Activated naive CD8-positive, alpha-beta T cell treated with anti-CD3 and anti-CD28 coated beads, Interleukin-2, amount 10 ng/mL, durations not matched to agents 7 days and 5 days (primary cell): ENCODE results near the gene OSCP1. TPM values are rescaled to one million over a fixed set of nuclear protein-coding genes. Genes with fewer than 3 reads are reported as not detected.

Experiments
- ATAC-seq: fragments of 150-1000 bp; cut with Tn5 transposase; one replicate; pipeline ENCODE4 v1.10.0; 2021; ENCODE audit warnings: low read depth, moderate library complexity
- POLR2A ChIA-PET: fragments of 350-600 bp; sonication (Branson Sonifier 250); formaldehyde crosslinking; loops from one replicate; lab custom pipeline; 2021; ENCODE audit warnings: antibody characterized with exemption; lab: Charles Lee
- DNase-seq: peaks from one replicate; pipeline ENCODE4 v3.0.0; 2021
- H3K27ac Mint-ChIP-seq: one replicate; pipeline ENCODE4 v1.8.0; 2022; ENCODE audit warnings: mild to moderate bottlenecking, mixed read lengths
- H3K27me3 Mint-ChIP-seq: one replicate; pipeline ENCODE4 v1.8.0; 2022; ENCODE audit warnings: mild to moderate bottlenecking, moderate library complexity, mixed read lengths
- H3K36me3 Mint-ChIP-seq: one replicate; pipeline ENCODE4 v1.8.0; 2021; ENCODE audit warnings: mild to moderate bottlenecking, mixed read lengths
- H3K4me1 Mint-ChIP-seq: one replicate; pipeline ENCODE4 v1.8.0; 2021; ENCODE audit warnings: mixed read lengths
- H3K4me3 Mint-ChIP-seq: one replicate; pipeline ENCODE4 v1.8.0; 2022; ENCODE audit warnings: mild to moderate bottlenecking, moderate library complexity, mixed read lengths
- H3K9me3 Mint-ChIP-seq: one replicate; pipeline ENCODE4 v1.8.0; 2021; ENCODE audit warnings: mixed read lengths
- total RNA-seq, 2 experiments: library from RNA; stranded (reverse); gene quantifications; one replicate each; pipeline ENCODE4 v1.2.3, GENCODE V29; 2021

OSCP1 gene
- total RNA-seq, 2 experiments from 2014 or later: 1.1 to 1.8 TPM

GRCh38 chr1:36467027-36467410 is 16.8 kb upstream of the OSCP1 start:
- POLR2A ChIA-PET: interaction anchor here (1.4 kb wide), 1 partner anchor 17 kb away, joined by 7 read pairs; the partner anchor contains the start of gene OSCP1
- Mint-ChIP-seq H3K27me3 (no peaks in the 10 kb centered on the region), H3K4me3 (no peak overlapping the region), H3K9me3 (no peaks in the 10 kb centered on the region), H3K36me3 (peaks cover 6% of the 10 kb centered on the region), H3K4me1 (peaks cover 23% of the 10 kb centered on the region), H3K27ac (no peak overlapping the region)
- DNase-seq (no peak), ATAC-seq (no peak)

GRCh38 chr1:36466370-36467026 is 16.2 kb upstream of the OSCP1 start:
- Mint-ChIP-seq H3K27me3 (no peaks in the 10 kb centered on the region), H3K4me1 (peaks cover 27% of the 10 kb centered on the region), H3K4me3 (no peak overlapping the region), H3K36me3 (peaks cover 6% of the 10 kb centered on the region), H3K9me3 (no peaks in the 10 kb centered on the region), H3K27ac (no peak overlapping the region)
- POLR2A ChIA-PET: no interaction called here
- ATAC-seq: no peak
- DNase-seq: no peak

GRCh38 chr1:36465731-36466369 is 15.6 kb upstream of the OSCP1 start:
- Mint-ChIP-seq H3K36me3 (peaks cover 9% of the 10 kb centered on the region), H3K27ac (peak overlapping the region; percentile 96), H3K4me3 (no peak overlapping the region), H3K27me3 (no peaks in the 10 kb centered on the region), H3K9me3 (no peaks in the 10 kb centered on the region), H3K4me1 (peaks cover 30% of the 10 kb centered on the region)
- DNase-seq (no peak), ATAC-seq (no peak)
- POLR2A ChIA-PET: interaction anchor here (0.6 to 2.0 kb wide), 2 partner anchors 11 to 84 kb away, joined by 3 to 8 read pairs; no protein-coding TSS in a partner anchor

DNA sequence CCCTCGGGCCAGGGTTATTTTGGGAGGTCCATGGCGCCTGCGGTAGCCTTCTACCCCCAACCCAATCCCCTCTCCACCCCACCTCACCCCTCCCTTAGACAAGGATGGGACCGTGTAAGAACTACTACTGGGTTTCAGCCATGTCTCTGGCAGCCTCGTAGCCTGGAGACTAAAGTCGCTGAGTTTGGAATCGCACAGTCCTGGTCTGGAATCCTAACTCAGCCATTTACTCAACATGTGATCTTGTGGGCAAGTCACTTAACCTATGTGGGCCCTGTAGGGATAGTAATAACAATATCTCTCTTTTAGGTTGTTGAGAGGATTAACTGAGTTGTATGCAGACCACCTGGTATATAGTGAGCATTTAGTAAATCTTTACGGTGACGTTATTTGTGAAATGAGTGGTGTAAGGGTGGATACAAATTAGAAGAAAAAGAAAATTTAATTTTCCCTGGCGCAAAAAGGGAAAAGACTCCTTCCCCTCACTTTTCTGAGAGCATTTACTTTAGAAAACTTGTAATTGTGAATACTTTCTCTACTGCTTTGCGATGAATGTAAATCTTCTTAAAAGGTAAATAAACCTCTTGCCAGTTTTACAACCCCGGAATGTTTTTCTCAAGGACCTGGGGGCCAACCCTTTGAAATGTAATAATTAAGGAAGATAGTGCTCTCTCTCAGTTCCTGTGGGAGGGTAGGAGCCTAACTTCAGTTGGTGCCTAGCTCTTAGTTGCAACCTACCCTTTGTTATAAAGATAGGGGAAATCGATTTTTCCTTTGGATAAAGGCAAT is 14.5 kb upstream of the OSCP1 start:
- peaks cover 18% of the 10 kb centered on the region for H3K36me3 Mint-ChIP-seq
- H3K4me1 Mint-ChIP-seq: peaks cover 34% of the 10 kb centered on the region
- H3K9me3 Mint-ChIP-seq: no peaks in the 10 kb centered on the region
- POLR2A ChIA-PET: interaction anchor here (0.9 to 2.9 kb wide), 13 partner anchors 9 to 1227 kb away, joined by 3 to 36 read pairs (median 6); partner anchors contain the start of genes CDCA8, CSF3R, MAP7D1 and OSCP1
- no peaks in the 10 kb centered on the region for H3K27me3 Mint-ChIP-seq
- peak overlapping the region; percentile 96 for H3K27ac Mint-ChIP-seq
- no peak for DNase-seq
- H3K4me3 Mint-ChIP-seq: peak overlapping the region; percentile 98
- ATAC-seq: peak; percentile 54

DNA sequence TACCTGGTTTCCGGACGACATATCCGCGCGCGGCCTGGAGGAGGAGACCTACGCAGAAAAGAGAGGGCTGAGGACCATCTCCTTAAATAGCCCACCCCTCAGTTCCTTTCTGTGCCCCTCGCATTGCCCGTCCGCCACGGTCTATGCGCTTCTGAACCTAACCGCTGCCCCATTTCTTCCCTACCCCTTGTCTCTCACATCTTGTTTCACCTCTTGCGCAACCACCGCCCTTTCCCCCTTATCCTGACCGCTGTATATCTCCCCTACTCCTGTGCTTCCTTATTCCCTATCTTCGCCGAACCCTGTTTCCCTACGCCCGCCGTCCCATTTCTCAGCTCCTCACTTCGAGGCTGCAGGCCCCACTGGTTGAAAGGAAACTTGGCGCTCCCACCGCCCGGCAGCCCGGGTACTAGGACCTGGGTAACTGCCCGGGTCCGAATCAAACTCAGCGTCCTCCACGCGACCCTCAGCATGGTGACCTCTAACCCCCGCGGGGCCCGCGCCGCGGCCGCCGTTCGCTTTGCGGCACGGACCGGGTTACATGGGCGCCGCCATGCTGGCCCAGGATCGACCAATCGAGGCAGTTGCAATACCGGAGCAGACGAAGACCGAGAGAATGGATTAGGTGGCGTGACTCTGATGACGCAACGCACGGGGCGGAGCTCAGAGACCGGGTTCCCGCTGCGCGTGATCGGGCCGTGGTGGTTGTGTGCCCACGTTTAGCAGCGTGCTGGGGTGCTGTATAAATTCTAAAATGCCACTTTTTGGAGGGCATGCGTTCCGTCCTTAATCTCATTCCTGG is 13.8 kb upstream of the OSCP1 start, which contains the start of gene MRPS15:
MRPS15 (minus strand) TSS at position 582 of the 802 bp plus-strand sequence; CDS start at position 473, 109 bp downstream.
- no peaks in the 10 kb centered on the region for H3K9me3 Mint-ChIP-seq
- H3K27me3 Mint-ChIP-seq: no peaks in the 10 kb centered on the region
- DNase-seq: peak; percentile 94
- H3K27ac Mint-ChIP-seq: peak within 1 kb of the TSS; percentile 96
- peak; percentile 89 for ATAC-seq
- H3K36me3 Mint-ChIP-seq: peaks cover 22% of the 10 kb centered on the region
- POLR2A ChIA-PET: interaction anchor here (0.7 to 2.9 kb wide), 17 partner anchors 9 to 1228 kb away, joined by 3 to 36 read pairs (median 4); partner anchors contain the start of genes CDCA8, CSF3R, MAP7D1 and OSCP1
- peak within 1 kb of the TSS; percentile 98 for H3K4me3 Mint-ChIP-seq
- peaks cover 40% of the 10 kb centered on the region for H3K4me1 Mint-ChIP-seq

GRCh38 chr1:36463463-36463802 is 13.2 kb upstream of the OSCP1 start:
- Mint-ChIP-seq H3K27ac (peak overlapping the region; percentile 96), H3K36me3 (peaks cover 26% of the 10 kb centered on the region), H3K4me1 (peaks cover 46% of the 10 kb centered on the region), H3K27me3 (no peaks in the 10 kb centered on the region), H3K9me3 (no peaks in the 10 kb centered on the region), H3K4me3 (peak overlapping the region; percentile 98)
- ATAC-seq: no peak
- no peak for DNase-seq
- POLR2A ChIA-PET: interaction anchor here (0.7 to 2.9 kb wide), 12 partner anchors 9 to 1228 kb away, joined by 3 to 36 read pairs (median 6); partner anchors contain the start of genes CDCA8, OSCP1 and THRAP3

DNA sequence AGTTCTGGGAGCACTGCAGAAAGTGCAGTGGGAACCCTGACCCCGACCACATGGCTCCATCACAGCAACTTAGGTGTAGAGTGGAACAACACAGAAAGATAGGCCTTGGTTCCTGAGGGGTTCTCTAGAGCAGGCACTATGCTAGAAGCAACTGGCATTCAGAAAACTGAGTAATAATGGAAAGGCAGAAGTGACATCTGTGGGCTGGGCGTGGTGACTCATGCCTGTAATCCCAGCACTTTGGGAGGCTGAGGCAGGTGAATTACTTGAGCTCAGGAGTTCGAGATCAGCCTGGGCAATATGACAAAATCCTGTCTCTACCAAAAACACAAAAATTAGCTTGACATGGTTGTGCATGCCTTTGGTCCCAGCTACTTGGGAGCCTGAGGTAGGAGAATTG is 8.7 kb upstream of the OSCP1 start:
- Mint-ChIP-seq H3K9me3 (no peaks in the 10 kb centered on the region), H3K27me3 (no peaks in the 10 kb centered on the region), H3K4me1 (peaks cover 63% of the 10 kb centered on the region), H3K27ac (peak overlapping the region; percentile 87), H3K4me3 (peak overlapping the region; percentile 75), H3K36me3 (peaks cover 47% of the 10 kb centered on the region)
- DNase-seq (no peak), ATAC-seq (peak; percentile 23)
- POLR2A ChIA-PET: interaction anchor here (0.6 to 1.1 kb wide), 3 partner anchors 9 to 240 kb away, joined by 3 to 6 read pairs (median 5); partner anchors contain the start of gene OSCP1

- POLR2A ChIA-PET: no interaction called here
- peak; percentile 43 for ATAC-seq
- Mint-ChIP-seq H3K36me3 (peaks cover 41% of the 10 kb centered on the region), H3K4me1 (peaks cover 53% of the 10 kb centered on the region), H3K27ac (peak overlapping the region; percentile 87), H3K27me3 (no peaks in the 10 kb centered on the region), H3K9me3 (no peaks in the 10 kb centered on the region), H3K4me3 (peak overlapping the region; percentile 75)
- DNase-seq: no peak
Observed at GRCh38 chr1:36457691-36458090, 7.4 kb upstream of the OSCP1 start.

GRCh38 chr1:36456391-36456928 is 6.2 kb upstream of the OSCP1 start:
- peaks cover 47% of the 10 kb centered on the region for H3K4me1 Mint-ChIP-seq
- no peaks in the 10 kb centered on the region for H3K9me3 Mint-ChIP-seq
- DNase-seq (no peak), ATAC-seq (peak; percentile 59)
- H3K4me3 Mint-ChIP-seq: peak overlapping the region; percentile 67
- peaks cover 44% of the 10 kb centered on the region for H3K36me3 Mint-ChIP-seq
- H3K27me3 Mint-ChIP-seq: no peaks in the 10 kb centered on the region
- POLR2A ChIA-PET: no interaction called here
- peak overlapping the region; percentile 85 for H3K27ac Mint-ChIP-seq

GRCh38 chr1:36455386-36455785 is 5.1 kb upstream of the OSCP1 start:
- POLR2A ChIA-PET: interaction anchor here (0.6 to 2.0 kb wide), 2 partner anchors 10 to 20 kb away, joined by 4 to 8 read pairs; partner anchors contain the start of gene MRPS15

GRCh38 chr1:36453600-36454388 is 3.5 kb upstream of the OSCP1 start:
- POLR2A ChIA-PET: interaction anchor here (1.0 to 2.0 kb wide), 4 partner anchors 10 to 68 kb away, joined by 3 to 8 read pairs (median 4); partner anchors contain the start of gene MRPS15
- DNase-seq (no peak), ATAC-seq (no peak)
- Mint-ChIP-seq H3K36me3 (peaks cover 27% of the 10 kb centered on the region), H3K9me3 (no peaks in the 10 kb centered on the region), H3K27me3 (no peaks in the 10 kb centered on the region), H3K27ac (peak overlapping the region; percentile 61), H3K4me3 (no peak overlapping the region), H3K4me1 (peaks cover 42% of the 10 kb centered on the region)

More at GRCh38 chr1:36455386-36455785, 5.1 kb upstream of the OSCP1 start:
- Mint-ChIP-seq H3K36me3 (peaks cover 36% of the 10 kb centered on the region), H3K4me3 (no peak overlapping the region), H3K27me3 (no peaks in the 10 kb centered on the region), H3K27ac (peak overlapping the region; percentile 63), H3K9me3 (no peaks in the 10 kb centered on the region), H3K4me1 (peaks cover 42% of the 10 kb centered on the region)
- ATAC-seq (no peak), DNase-seq (no peak)
